Measurements from ENCODE around the gene CCDC191.

The CCDC191 gene

DNA sequence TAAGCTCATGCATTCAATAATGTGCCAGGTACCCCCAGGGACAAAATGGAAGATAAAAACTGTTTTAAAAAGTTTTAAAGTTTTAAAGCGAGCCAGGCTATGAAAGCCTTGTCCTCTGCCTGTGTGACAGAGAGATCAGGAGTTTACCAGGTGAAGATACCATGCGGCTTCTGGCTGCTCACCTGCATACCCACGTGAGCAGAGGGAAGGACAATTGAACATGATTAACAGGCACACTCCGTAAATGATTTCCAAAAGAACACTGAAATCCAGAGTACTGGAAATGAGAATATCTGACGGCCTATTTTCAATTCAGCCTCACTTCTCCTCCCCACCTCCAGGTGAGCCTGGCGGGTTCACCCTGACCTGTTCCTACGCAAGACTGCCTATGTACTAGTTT is 42.1 kb downstream of the CCDC191 start (continued):
- TF ChIP-seq, protein P1, sequence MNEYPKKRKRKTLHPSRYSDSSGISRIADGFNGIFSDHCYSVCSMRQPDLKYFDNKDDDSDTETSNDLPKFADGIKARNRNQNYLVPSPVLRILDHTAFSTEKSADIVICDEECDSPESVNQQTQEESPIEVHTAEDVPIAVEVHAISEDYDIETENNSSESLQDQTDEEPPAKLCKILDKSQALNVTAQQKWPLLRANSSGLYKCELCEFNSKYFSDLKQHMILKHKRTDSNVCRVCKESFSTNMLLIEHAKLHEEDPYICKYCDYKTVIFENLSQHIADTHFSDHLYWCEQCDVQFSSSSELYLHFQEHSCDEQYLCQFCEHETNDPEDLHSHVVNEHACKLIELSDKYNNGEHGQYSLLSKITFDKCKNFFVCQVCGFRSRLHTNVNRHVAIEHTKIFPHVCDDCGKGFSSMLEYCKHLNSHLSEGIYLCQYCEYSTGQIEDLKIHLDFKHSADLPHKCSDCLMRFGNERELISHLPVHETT (tag by site-specific recombination; IDR thresholded peaks at IDR 0.05), result no peak
- TF ChIP-seq ZNF350 (tag by site-specific recombination; IDR thresholded peaks at IDR 0.05) (no peak), EGR2 (tag by site-specific recombination; IDR thresholded peaks at IDR 0.05; ENCODE audit: low read depth) (no peak), MZF1 (tag by site-specific recombination; IDR thresholded peaks at IDR 0.05; ENCODE audit: borderline replicate concordance) (no peak), SALL2 (tag by site-specific recombination; IDR thresholded peaks at IDR 0.05; ENCODE audit: borderline replicate concordance) (no peak)
- TF ChIP-seq, protein P2, sequence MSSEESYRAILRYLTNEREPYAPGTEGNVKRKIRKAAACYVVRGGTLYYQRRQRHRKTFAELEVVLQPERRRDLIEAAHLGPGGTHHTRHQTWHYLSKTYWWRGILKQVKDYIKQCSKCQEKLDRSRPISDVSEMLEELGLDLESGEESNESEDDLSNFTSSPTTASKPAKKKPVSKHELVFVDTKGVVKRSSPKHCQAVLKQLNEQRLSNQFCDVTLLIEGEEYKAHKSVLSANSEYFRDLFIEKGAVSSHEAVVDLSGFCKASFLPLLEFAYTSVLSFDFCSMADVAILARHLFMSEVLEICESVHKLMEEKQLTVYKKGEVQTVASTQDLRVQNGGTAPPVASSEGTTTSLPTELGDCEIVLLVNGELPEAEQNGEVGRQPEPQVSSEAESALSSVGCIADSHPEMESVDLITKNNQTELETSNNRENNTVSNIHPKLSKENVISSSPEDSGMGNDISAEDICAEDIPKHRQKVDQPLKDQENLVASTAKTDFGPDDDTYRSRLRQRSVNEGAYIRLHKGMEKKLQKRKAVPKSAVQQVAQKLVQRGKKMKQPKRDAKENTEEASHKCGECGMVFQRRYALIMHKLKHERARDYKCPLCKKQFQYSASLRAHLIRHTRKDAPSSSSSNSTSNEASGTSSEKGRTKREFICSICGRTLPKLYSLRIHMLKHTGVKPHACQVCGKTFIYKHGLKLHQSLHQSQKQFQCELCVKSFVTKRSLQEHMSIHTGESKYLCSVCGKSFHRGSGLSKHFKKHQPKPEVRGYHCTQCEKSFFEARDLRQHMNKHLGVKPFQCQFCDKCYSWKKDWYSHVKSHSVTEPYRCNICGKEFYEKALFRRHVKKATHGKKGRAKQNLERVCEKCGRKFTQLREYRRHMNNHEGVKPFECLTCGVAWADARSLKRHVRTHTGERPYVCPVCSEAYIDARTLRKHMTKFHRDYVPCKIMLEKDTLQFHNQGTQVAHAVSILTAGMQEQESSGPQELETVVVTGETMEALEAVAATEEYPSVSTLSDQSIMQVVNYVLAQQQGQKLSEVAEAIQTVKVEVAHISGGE (tag by site-specific recombination; conservative IDR thresholded peaks at IDR 0.05; ENCODE audit: low read depth), result no peak

DNA sequence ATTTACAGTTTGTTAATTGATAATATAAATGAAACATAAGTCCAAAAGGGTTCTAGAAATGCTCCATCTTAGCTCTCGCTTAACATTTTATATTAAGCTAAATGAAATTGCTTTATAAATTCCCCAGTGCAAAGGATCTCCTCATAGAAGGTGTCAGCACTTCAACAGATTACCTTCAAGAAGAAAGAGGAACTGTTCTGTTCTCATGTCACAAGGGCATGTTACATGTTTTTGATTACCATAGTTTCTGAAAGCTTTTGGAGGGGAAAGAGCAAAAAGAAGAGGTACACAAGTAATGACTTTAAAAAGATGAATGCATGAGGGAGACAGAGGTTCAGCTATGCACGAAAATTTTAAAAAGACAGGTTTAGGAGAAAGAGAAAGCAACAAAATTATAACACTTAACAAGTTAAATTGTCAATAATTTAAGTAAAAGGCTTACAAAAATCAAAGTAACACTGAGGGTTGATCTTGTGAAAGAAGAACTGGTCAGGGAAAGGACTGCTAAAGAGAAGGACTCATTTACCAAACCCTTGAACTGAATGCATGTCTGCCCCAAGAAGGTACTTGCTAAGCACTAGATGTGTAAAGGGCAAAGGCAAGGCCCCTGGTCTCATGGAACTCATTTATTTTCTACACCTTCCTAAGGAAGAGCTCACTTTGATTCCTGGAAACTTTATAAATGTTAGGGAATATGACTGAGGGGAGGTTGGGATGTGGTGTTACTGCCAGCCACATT is 45.1 kb downstream of the CCDC191 start:
- Histone ChIP-seq H3K4me3 (ENCODE audit: low read depth, low read length) (no peak overlapping the region), H3K27ac (ENCODE audit: extremely low read depth, low read depth, low read length) (no peak overlapping the region), H3K4me1 (ENCODE audit: control insufficient read depth, insufficient read depth, low read length) (no peaks in the 10 kb centered on the region), H3K36me3 (ENCODE audit: control insufficient read depth in 2 of 2, insufficient read depth in 1 of 2, low read length in 2 of 2) (no peaks in the 10 kb centered on the region), H3K9me3 (ENCODE audit: control insufficient read depth, insufficient read depth, low read depth, low read length) (no peaks in the 10 kb centered on the region)
- CTCF ChIA-PET, result interaction anchor here (0.6 kb wide), 1 partner anchor 88 kb away, joined by 3 read pairs; no protein-coding TSS in a partner anchor
- POLR2A ChIA-PET, result no interaction called here
- TF ChIP-seq ZNF670 (tag by site-specific recombination; IDR thresholded peaks at IDR 0.05; ENCODE audit: low read depth) (no peak), ZNF350 (tag by site-specific recombination; IDR thresholded peaks at IDR 0.05) (no peak), SCRT2 (tag by site-specific recombination; IDR thresholded peaks at IDR 0.05) (no peak), OSR2 (tag by site-specific recombination; IDR thresholded peaks at IDR 0.05) (no peak), KLF10 (tag by site-specific recombination; IDR thresholded peaks at IDR 0.05) (no peak), ZNF76 (tag by site-specific recombination; IDR thresholded peaks at IDR 0.05; ENCODE audit: borderline replicate concordance, low read depth) (no peak), ZBTB17 (tag by site-specific recombination; IDR thresholded peaks at IDR 0.05) (no peak)
- TF ChIP-seq, protein P2 (tag by site-specific recombination; conservative IDR thresholded peaks at IDR 0.05; ENCODE audit: low read depth), result no peak
- TF ChIP-seq, protein P3, sequence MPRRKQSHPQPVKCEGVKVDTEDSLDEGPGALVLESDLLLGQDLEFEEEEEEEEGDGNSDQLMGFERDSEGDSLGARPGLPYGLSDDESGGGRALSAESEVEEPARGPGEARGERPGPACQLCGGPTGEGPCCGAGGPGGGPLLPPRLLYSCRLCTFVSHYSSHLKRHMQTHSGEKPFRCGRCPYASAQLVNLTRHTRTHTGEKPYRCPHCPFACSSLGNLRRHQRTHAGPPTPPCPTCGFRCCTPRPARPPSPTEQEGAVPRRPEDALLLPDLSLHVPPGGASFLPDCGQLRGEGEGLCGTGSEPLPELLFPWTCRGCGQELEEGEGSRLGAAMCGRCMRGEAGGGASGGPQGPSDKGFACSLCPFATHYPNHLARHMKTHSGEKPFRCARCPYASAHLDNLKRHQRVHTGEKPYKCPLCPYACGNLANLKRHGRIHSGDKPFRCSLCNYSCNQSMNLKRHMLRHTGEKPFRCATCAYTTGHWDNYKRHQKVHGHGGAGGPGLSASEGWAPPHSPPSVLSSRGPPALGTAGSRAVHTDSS (tag by site-specific recombination; IDR thresholded peaks at IDR 0.05), result no peak
- TF ChIP-seq, protein P4, sequence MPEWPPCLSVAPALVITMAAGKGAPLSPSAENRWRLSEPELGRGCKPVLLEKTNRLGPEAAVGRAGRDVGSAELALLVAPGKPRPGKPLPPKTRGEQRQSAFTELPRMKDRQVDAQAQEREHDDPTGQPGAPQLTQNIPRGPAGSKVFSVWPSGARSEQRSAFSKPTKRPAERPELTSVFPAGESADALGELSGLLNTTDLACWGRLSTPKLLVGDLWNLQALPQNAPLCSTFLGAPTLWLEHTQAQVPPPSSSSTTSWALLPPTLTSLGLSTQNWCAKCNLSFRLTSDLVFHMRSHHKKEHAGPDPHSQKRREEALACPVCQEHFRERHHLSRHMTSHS (tag by site-specific recombination; IDR thresholded peaks at IDR 0.05), result no peak
- TF ChIP-seq, protein P5, sequence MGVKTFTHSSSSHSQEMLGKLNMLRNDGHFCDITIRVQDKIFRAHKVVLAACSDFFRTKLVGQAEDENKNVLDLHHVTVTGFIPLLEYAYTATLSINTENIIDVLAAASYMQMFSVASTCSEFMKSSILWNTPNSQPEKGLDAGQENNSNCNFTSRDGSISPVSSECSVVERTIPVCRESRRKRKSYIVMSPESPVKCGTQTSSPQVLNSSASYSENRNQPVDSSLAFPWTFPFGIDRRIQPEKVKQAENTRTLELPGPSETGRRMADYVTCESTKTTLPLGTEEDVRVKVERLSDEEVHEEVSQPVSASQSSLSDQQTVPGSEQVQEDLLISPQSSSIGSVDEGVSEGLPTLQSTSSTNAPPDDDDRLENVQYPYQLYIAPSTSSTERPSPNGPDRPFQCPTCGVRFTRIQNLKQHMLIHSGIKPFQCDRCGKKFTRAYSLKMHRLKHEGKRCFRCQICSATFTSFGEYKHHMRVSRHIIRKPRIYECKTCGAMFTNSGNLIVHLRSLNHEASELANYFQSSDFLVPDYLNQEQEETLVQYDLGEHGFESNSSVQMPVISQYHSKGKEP (tag by site-specific recombination; IDR thresholded peaks at IDR 0.05), result no peak
- TF ChIP-seq, protein P6, sequence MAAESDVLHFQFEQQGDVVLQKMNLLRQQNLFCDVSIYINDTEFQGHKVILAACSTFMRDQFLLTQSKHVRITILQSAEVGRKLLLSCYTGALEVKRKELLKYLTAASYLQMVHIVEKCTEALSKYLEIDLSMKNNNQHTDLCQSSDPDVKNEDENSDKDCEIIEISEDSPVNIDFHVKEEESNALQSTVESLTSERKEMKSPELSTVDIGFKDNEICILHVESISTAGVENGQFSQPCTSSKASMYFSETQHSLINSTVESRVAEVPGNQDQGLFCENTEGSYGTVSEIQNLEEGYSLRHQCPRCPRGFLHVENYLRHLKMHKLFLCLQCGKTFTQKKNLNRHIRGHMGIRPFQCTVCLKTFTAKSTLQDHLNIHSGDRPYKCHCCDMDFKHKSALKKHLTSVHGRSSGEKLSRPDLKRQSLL (tag by site-specific recombination; IDR thresholded peaks at IDR 0.05), result no peak
- TF ChIP-seq, protein P7, sequence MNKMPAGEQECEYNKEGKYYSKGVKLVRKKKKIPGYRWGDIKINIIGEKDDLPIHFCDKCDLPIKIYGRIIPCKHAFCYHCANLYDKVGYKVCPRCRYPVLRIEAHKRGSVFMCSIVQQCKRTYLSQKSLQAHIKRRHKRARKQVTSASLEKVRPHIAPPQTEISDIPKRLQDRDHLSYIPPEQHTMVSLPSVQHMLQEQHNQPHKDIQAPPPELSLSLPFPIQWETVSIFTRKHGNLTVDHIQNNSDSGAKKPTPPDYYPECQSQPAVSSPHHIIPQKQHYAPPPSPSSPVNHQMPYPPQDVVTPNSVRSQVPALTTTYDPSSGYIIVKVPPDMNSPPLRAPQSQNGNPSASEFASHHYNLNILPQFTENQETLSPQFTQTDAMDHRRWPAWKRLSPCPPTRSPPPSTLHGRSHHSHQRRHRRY (tag by site-specific recombination; IDR thresholded peaks at IDR 0.05), result no peak
